Pulmonary artery endothelial cell (primary cell): ENCODE results near the gene SAT2. TPM values are rescaled to one million over a fixed set of nuclear protein-coding genes. Genes with fewer than 3 reads are reported as not detected.
A peak's percentile ranks its signal among the peaks of the same experiment; 100 is the strongest.

ENCODE experiments used
- DNase-seq: peaks from one replicate; pipeline ENCODE4 v3.0.0-alpha.2; 2011; ENCODE audit warnings: low read depth, low spot score
- total RNA-seq: library from RNA; depleted of rRNA; stranded (reverse); fragments of >200 nt; gene quantifications from 2 replicates; pipeline ENCODE4 v1.2.3, GENCODE V29; 2014

Gene SAT2
- total RNA-seq, 1 donor from 2014 or later = 25.1 TPM

DNA sequence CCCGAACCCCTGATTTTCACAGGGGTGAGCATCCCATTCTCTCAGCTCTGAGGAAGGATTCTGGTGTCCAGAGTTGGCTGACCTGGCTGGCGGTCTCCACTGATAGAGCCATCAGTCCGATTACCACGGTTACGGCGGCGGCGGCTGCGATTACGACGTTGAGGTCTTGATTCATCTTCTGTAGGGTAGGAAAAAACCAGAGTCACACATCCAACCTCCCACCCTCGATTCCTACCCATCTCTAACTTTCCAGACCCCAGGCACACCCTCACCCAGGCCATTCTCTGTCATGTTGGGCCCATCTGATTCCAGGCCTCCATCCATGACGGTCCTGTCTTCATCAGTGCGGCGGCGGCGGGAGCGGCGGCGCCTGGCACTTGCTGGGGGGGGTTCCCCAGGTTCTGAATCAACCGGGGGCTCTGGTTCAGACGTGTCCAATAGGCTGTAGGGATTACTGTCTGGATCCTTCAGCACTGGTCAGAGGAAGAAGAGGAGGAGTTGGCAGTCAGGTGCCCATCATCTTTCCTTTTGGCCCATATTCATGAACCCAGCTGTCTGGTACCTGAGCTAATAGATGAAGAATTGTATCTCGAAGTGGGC lies 35.1 kb downstream of the SAT2 start:
- no peak for DNase-seq

DNA sequence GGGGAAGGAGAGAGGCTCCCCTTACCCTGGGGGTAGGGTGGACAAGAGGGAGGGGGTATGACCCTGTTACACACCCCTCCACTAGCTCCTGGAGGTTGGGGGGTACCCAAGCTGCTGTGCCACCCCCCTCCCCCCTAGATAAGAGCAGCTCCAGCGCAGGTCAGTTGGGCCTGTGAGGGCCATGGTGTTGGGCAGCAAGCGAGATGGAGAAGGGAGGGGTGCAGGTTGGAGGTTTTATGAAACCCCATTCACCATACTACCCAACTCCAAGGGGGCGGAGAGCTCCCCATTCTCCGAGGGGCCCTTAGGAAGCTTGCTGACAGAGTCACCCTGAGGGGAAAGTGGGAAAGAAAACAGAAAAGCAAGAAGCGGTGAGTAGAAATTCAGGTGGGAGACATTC lies 36.0 kb downstream of the SAT2 start:
- DNase-seq = no peak

DNA sequence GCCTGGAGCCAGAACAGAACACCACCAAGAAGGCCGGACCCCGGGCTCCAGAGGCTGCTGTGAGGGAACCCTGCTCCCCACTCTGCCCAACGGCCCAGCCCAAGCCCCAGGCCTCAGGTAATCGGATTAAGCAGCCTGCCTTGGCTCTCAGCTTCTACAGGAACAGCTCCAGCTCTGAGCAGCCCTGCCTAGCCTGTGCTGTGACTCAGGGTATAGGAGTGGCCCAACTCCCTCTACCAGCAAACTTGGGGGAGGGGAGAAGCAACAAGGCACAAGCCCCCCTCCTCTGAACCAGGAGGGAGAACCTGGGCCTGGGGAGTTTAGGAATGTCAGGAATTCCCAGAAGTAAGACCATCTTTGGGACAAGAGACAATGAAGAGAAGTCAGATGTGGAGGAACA lies 36.9 kb downstream of the SAT2 start:
- DNase-seq = no peak

DNA sequence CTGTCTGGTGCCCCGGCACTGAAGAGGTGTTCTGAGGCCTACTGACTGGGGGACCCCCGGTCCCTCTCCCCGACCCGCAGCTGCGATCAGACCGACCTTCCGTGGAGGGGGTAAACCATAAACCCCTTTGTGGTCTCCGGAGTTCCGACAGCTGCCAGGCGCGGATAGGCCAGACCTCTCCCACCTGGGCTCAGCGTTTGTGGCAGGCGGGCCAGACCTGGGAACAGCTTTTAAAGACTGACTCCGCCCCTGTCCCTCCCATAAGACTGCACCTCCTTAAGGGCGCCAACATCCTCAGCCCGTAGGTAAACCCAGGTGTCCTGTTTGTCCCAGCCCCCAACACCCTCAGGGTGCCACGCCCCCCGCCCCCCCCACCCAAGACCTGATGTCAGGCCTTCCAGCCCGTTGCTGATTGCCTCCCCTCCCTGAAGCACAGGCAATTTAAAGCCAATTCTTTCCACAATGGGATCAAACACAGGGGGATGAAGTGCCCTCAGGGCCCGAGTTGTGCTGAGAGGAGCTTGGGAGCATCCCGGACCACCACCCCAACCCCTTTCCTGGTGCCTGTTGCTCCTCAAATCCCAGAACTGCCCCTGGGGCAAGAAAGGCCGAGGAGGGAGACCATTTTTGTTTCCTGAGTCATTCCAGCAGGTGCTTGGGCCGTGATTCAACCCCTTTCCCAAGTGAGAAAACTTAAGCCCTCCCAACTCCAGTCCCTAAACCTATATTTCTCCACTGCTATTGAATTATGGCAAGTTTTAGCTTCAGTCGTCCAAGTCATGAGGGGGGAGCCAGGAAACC lies 37.5 kb downstream of the SAT2 start, which contains the start of gene SOX15:
Gene SOX15 (minus strand): TSS at position 204 of the 801 bp plus-strand sequence. CDS start 418 bp downstream, outside the sequence.
- DNase-seq = no peak

DNA sequence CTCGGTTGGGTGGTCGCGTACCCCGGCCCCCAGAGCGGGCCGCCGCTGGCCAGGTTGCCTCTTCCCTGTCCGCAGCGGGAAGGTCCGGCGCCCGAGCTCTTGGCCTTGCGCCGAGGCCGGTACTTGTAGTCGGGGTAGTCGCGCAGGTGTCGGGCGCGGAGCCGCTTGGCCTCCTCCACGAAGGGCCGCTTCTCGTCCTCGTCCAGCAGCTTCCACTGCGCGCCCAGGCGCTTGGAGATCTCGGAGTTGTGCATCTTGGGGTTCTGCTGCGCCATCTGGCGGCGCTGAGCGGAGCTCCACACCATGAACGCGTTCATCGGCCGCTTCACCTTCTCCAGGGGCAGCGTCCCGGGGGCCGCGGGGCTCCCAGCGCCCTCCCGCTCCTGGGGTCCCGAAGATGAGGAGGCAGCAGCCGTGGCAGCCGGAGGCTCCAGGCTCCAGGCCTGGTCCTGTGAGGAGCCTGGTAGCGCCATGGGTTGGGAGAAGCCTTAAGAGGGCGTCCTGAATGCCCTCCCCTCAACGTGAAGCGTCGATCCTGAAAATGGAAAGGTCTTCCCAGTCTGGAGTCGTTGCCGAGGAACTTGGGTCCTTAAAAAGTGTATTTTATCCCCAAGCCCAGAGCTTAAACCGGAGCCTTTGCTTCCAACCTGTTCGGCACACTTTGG lies 38.3 kb downstream of the SAT2 start:
- peak; percentile 52 for DNase-seq

DNA sequence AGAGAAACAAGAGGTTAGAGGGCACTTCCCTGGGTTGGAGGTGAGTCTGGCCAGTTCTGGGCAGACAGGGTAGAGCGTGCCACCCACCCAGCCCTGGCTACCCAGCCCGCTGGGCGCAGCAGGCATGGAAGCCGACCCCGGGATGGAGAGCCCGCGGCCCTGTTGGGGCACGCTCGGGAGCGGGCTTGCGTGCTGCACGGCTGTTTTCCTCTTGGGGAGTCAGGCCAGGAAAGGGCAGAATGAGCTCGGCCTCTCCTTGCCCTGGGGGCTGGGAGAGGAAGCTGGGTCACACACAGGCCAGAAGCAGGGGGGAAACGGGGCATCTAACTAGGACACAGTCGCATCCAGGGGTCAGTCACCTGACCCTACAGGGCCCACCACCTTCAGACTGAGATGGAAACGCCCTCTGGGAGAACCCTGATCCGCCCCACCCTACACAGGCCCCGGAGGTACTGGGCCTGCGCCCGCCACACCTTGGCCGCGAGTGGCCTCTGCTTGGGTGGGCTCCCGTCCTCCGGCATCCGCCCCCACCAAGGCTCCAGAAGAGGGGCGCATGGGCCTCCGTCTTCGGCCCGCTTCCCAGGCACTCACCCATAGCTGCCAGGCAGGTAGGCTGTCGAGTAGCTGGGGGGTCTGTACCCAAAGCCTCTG lies 38.9 kb downstream of the SAT2 start:
- no peak for DNase-seq

DNA sequence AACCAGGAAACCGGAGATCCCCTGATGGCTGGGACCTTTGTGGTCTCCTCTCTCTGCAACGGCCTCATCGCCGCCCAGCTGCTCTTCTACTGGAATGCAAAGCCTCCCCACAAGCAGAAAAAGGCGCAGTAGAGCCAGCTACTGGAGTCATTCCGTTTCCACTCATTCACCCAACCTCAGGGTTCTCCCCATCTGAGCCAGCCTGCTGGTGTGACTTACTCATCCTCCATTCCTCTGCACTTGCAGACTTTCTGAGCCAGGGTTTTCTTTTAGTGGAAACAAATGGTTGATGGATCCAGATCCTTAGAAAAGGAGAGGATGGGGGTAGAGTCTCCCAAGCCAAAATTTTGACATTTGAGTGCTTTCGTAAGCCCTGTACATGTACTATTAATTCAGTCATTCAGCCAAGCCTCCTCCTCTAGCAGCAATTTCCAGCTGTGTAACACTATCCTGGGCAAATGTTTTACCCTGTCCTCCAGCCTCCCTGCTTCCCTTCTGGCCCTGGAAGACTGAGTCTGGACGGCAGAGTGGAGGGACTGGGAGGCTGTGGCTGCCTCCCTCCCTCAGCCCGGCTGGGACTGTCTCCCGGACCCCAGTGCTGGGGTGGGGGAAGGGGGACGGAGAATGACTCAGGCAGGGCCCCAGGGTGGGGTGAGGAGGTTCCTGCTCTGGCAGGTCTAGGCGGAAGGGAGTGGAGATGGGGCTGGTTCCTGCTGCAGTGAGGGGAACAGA lies 40.0 kb downstream of the SAT2 start:
- DNase-seq = no peak

DNA sequence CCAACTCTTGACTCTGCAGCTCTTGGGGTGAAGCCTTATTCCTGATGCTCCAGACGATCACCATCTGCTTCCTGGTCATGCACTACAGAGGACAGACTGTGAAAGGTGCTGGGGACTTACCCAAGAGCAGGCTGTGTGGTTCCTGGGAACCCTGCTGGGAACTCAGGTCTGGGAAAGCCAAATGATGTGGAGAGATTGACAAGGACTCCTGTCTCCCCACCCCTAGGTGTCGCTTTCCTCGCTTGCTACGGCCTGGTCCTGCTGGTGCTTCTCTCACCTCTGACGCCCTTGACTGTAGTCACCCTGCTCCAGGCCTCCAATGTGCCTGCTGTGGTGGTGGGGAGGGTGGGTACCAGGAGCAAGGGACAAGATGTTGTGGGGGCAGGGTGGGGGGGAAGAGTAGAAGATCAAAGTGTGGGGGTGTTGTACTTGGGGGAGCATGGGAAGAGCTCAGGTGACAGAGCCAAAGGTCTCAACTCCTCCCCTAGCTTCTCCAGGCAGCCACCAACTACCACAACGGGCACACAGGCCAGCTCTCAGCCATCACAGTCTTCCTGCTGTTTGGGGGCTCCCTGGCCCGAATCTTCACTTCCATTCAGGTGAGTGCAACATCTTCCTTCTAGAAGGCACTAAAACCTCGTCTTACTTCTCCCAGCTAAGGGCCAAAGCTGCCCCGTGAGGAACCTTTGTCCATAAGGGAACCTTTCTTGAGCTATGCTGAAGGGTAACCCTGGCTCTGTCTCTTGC lies 40.8 kb downstream of the SAT2 start:
- no peak for DNase-seq

DNA sequence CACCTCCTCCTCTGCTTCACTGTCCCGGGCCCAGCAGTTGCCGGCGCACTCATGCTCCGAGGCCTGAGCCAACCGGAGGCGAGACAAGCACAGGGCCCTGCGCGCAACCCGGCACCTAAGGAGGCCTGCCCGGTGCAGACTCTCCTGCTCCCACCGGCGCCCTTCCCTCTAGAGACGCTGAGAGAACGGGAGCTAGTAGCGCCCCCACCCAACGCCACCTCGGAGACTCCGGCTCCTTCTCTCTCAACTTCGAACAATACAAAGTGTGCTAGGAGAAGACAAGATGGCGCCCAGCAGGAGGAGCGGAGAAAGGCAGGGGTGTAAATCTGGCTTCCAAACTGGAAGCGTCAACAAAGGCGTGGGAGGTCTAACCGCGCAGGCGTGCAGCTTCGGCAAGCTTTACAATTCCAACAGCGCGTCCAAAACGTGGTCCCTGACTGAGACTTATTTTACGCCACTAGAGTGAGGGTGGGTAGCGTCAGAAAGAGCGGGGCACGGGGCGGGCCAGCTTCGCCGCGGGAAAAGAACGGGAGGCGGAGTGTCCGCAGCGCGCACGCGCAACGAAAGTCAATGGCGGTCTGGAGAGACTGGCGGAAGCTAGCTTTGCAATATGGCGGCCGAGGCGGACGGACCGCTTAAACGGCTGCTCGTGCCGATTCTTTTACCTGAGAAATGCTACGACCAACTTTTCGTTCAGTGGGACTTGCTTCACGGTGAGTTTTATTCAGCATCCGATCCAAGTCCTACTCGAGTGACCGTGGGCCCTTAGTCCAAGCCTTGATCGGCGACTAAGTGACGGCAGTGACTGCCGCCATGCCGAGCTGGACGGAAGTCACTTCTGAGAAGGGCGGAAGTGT lies 44.1 kb downstream of the SAT2 start, which contains the start of gene MPDU1:
Gene MPDU1 (plus strand): TSS at position 600 of the 857 bp plus-strand sequence. CDS start 11 bp downstream, at position 611.
- DNase-seq = peak; percentile 80

DNA sequence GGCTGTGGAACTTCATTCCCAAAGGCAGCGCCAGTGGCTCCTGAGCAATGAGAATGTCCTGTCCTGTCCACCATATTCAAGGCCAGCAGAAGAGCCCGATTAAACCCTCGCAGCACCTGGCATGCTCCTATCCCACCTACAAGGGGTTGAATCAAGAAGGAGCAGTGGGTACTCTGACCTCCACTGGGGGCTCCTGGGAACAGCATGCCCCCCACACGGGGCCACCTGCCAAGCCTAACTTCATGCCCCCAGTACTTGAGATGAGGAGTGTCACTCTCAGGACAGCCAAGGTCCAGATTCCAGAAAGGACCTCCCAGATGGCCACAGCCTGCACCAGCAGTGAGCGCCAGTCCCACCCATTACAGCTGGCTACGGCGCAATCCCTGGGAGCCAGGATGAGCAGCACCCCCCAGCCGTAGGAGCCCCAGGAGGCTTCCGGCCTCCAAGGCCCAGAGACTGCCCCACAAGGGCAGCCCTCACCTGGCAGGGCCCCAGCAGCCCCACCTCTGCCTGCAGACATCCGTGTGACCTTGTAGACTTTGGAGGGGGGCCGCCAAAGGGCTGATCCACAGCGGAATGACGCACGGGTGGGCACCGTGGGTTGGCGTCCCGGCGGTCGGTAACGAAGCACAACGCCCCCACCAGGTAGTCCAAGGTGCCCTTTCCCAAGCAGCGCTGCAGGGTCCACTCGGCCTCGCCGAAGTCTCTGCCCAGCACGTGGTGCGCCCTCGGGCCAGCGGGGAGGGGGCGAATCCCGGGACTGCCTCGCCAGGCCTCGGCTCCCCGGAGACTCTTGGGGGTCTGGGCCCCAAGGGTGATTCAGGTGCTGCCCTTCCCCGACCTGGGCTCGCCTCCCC lies 45.0 kb downstream of the SAT2 start:
- DNase-seq = no peak

DNA sequence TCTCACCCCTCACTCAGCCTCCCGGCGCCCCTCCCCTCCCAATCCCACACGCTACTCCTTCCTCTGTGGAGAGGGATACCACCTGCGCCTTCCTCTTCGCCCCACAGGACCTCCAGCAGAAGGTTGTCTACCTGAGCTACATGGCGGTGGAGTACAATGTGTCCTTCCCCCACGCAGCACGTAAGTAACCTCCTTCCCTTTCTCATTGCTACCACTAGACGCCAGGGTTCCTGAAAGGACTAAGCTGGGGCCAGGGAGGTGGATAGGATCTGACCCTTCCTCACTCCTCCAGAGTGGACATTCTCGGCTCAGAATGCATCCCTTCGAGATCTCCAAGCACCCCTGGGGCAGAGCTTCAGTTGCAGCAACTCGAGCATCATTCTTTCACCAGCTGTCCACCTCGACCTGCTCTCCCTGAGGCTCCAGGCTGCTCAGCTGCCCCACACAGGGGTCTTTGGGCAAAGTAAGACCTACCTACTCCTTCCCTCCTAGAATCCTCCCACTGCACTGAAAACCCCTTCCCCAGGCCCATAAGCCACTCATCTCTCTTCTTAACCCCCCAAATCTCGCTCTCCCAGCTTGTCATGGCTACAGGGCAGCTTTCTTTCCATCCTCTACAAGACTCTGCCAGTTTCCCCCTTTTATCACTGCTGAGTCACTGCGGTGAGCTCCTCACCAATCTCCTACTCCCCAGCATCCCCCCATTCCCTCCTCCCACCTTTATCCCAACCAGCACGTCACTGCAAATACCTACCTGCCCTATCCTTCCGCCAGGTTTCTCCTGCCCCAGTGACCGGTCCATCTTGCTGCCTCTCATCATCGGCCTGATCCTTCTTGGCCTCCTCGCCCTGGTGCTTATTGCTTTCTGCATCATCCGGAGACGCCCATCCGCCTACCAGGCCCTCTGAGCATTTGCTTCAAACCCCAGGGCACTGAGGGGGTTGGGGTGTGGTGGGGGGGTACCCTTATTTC lies 46.7 kb downstream of the SAT2 start:
- no peak for DNase-seq

DNA sequence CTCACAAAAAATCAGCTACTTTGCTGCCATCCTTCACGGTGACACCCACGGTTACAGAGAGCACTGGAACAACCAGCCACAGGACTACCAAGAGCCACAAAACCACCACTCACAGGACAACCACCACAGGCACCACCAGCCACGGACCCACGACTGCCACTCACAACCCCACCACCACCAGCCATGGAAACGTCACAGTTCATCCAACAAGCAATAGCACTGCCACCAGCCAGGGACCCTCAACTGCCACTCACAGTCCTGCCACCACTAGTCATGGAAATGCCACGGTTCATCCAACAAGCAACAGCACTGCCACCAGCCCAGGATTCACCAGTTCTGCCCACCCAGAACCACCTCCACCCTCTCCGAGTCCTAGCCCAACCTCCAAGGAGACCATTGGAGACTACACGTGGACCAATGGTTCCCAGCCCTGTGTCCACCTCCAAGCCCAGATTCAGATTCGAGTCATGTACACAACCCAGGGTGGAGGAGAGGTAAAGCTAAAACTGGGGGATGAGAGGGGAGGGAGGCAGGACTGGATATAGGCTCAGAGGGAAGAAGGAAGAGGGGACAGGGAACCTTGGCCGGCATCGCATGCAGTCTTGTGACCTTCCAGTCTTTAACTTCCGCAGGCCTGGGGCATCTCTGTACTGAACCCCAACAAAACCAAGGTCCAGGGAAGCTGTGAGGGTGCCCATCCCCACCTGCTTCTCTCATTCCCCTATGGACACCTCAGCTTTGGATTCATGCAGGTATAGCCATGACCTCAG lies 47.6 kb downstream of the SAT2 start:
- DNase-seq = no peak

DNA sequence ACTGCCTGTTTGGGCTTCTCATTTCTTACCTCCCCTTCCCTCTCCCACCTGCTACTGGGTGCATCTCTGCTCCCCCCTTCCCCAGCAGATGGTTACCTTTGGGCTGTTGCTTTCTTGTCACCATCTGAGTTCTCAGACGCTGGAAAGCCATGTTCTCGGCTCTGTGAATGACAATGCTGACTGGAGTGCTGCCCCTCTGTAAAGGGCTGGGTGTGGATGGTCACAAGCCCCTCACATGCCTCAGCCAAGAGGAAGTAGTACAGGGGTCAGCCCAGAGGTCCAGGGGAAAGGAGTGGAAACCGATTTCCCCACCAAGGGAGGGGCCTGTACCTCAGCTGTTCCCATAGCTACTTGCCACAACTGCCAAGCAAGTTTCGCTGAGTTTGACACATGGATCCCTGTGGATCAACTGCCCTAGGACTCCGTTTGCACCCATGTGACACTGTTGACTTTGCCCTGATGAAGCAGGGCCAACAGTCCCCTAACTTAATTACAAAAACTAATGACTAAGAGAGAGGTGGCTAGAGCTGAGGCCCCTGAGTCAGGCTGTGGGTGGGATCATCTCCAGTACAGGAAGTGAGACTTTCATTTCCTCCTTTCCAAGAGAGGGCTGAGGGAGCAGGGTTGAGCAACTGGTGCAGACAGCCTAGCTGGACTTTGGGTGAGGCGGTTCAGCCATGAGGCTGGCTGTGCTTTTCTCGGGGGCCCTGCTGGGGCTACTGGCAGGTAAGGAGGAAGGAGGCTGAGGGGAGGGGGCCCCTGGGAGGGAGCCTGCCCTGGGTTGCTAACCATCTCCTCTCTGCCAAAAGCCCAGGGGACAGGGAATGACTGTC lies 48.4 kb downstream of the SAT2 start, which contains the start of gene CD68:
Gene CD68 (plus strand): TSS at position 638 of the 833 bp plus-strand sequence. CDS start 40 bp downstream, at position 678.
- DNase-seq = no peak

DNA sequence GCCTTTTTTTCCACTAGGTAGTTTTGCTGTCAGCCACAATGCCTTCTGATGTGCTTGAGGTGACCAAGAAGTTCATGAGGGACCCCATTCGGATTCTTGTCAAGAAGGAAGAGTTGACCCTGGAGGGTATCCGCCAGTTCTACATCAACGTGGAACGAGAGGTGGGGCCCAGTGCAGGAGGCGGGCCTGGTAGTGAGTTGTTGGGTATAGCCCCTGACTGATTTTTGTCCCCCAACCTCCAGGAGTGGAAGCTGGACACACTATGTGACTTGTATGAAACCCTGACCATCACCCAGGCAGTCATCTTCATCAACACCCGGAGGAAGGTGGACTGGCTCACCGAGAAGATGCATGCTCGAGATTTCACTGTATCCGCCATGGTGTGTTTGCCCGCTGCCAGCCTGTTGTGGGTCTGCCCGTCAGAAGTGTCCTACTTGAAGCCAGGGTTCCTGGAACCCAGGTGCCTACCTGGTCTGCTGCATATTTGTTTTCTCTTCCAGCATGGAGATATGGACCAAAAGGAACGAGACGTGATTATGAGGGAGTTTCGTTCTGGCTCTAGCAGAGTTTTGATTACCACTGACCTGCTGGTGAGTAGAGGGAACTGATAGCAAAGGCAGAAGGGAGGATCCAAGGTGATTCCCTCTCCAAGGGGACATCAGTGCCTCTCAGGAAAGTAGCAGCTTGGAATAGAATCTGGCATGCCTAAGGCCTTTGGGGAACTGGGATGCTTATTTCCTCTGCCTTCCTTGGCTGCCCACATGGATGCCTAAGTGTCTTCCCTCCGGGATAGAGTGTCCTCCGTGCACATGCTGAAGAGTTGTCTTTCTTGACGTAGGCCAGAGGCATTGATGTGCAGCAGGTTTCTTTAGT lies 50.1 kb downstream of the SAT2 start:
- no peak for DNase-seq
